ENCODE data around the gene DENND11. TPM values are rescaled to one million over a fixed set of nuclear protein-coding genes. Genes with fewer than 3 reads are reported as not detected.

Gene DENND11
- polyA plus RNA-seq, 2 of the 4 experiments (the other 2 are of a cell fraction): 7.1 to 11.5 TPM

GRCh38 chr7:141674702-141675101, 27.3 kb downstream of the DENND11 start:
- H3K4me1 ChIP-seq: peaks cover 17% of the 10 kb centered on the region; the same call in 2 of the 3 replicates
- POLR2A ChIA-PET: no interaction called here
- CTCF ChIA-PET: interaction anchor here (0.9 to 1.5 kb wide), 3 partner anchors 13 to 63 kb away, joined by 3 to 4 read pairs (median 3); partner anchors contain the start of gene SSBP1
- H3K4me2 ChIP-seq: peak overlapping the region; percentile 6; the same call in 1 of the 3 replicates
- DNase-seq (ENCODE audit: low read depth in 1 of 2, low spot score in 1 of 2) (no peak), FAIRE-seq (no peak), ATAC-seq (peak in 1 of 2 experiments; percentile 60; a peak in 3 of 6 replicates)
- WGBS (ENCODE audit: missing lambda C conversion rate): 78% methylated on average over 4 of the region's 4 CpGs
- peak overlapping the region in 1 of 2 experiments; percentile 58; a peak in 2 of 6 replicates for H3K27ac ChIP-seq
- TF ChIP-seq NFE2L2 (conservative IDR thresholded peaks at IDR 0.05; ENCODE audit: low read length) (no peak), SMC3 (IDR thresholded peaks at IDR 0.05) (0 out of 3 replicates have a peak, but pooled peaks have one; percentile 8), RNF2 (IDR thresholded peaks at IDR 0.05; ENCODE audit: borderline replicate concordance, low read depth) (no peak), NPAS2 (CRISPR knock-in tag; IDR thresholded peaks at IDR 0.05; ENCODE audit: borderline replicate concordance) (no peak), RAD21 (conservative IDR thresholded peaks at IDR 0.05 in 1 of 2, IDR thresholded peaks at IDR 0.05 in 1 of 2) (0 out of 5 replicates have a peak, but pooled peaks of 1 of the 2 experiments have one; percentile 18), GATA3 (IDR thresholded peaks at IDR 0.05; ENCODE audit: borderline replicate concordance) (no peak), ZSCAN20 (CRISPR knock-in tag; IDR thresholded peaks at IDR 0.05) (no peak), CTCF (IDR thresholded peaks at IDR 0.05) (peak; percentile 17; the same call in 2 of the 3 replicates)
- H3K4me3 ChIP-seq: no peak overlapping the region
- H3K9me3 ChIP-seq: no peaks in the 10 kb centered on the region

GRCh38 chr7:141674171-141674671, 27.7 kb downstream of the DENND11 start:
- DNase-seq (ENCODE audit: low read depth in 1 of 2, low spot score in 1 of 2) (peak in 1 of 2 experiments; percentile 60), ATAC-seq (peak; percentile 61 to 65), FAIRE-seq (no peak)
- 80% methylated on average over 5 of the region's 5 CpGs for WGBS (ENCODE audit: missing lambda C conversion rate)
- H3K27ac ChIP-seq: peak overlapping the region; percentile 6 to 58; a peak in 3 of 6 replicates
- no peaks in the 10 kb centered on the region for H3K9me3 ChIP-seq
- H3K4me3 ChIP-seq: no peak overlapping the region
- ChIA-PET POLR2A (no interaction called here), CTCF (interaction anchor here (0.9 kb wide), 1 partner anchor 64 kb away, joined by 3 read pairs; the partner anchor contains the start of gene SSBP1)
- peak overlapping the region; percentile 6; the same call in 2 of the 3 replicates for H3K4me2 ChIP-seq
- peaks cover 17% of the 10 kb centered on the region; the same call in 2 of the 3 replicates for H3K4me1 ChIP-seq
- TF ChIP-seq TP53 (CRISPR knock-in tag; IDR thresholded peaks at IDR 0.05) (no peak), REST (IDR thresholded peaks at IDR 0.05) (no peak), CTCF (IDR thresholded peaks at IDR 0.05) (no peak), EHMT2 (IDR thresholded peaks at IDR 0.05; ENCODE audit: low read depth) (no peak), USF2 (IDR thresholded peaks at IDR 0.05) (no peak), ESRRA (IDR thresholded peaks at IDR 0.05; ENCODE audit: borderline replicate concordance, low read length) (no peak), POLR2A (IDR thresholded peaks at IDR 0.05; ENCODE audit: low read length) (no peak), RARB (CRISPR knock-in tag; IDR thresholded peaks at IDR 0.05) (no peak), FOSB (CRISPR knock-in tag; IDR thresholded peaks at IDR 0.05) (no peak), MAZ (IDR thresholded peaks at IDR 0.05; ENCODE audit: borderline replicate concordance, low read depth, low read length) (no peak), HOXB13 (CRISPR knock-in tag; IDR thresholded peaks at IDR 0.05; ENCODE audit: low read depth) (no peak), ATOH8 (CRISPR knock-in tag; IDR thresholded peaks at IDR 0.05; ENCODE audit: low read depth) (no peak), NPAS2 (CRISPR knock-in tag; IDR thresholded peaks at IDR 0.05; ENCODE audit: borderline replicate concordance) (no peak), KDM5A (IDR thresholded peaks at IDR 0.05) (no peak), CHD2 (IDR thresholded peaks at IDR 0.05; ENCODE audit: low read length, partially characterized antibody) (no peak), SREBF2 (IDR thresholded peaks at IDR 0.05) (no peak), E2F6 (IDR thresholded peaks at IDR 0.05; ENCODE audit: borderline replicate concordance, low read depth) (no peak)

Measured in A549 (cell line).